Keratinocyte (primary cell): ENCODE data around the gene FTO. TPM values are rescaled to one million over a fixed set of nuclear protein-coding genes. Genes with fewer than 3 reads are reported as not detected.

Experiments
- DNase-seq: peaks from one replicate; pipeline ENCODE4 v3.0.0-alpha.2; 2011; ENCODE audit warnings: low read depth, missing footprints, low spot score
- FAIRE-seq: peaks from 2 replicates; lab custom pipeline; 2011; peaks lifted over from hg19 to GRCh38; lab: Jason Lieb, UNC
- H2AFZ ChIP-seq: 2 replicates; pipeline ENCODE4 v1.6.0; 2012; ENCODE audit warnings: low read length, control low read depth, inconsistent platforms; ENCODE audit not compliant: control insufficient read depth
- H3K27ac ChIP-seq: 2 replicates; pipeline ENCODE4 v1.5.1; 2011; ENCODE audit warnings: low read length; ENCODE audit not compliant: control insufficient read depth, insufficient read depth
- H3K27me3 ChIP-seq: 3 replicates; pipeline ENCODE4 v1.6.0; 2011; ENCODE audit warnings: low read length; ENCODE audit not compliant: control insufficient read depth, insufficient read depth; ENCODE audit errors: extremely low read depth
- H3K36me3 ChIP-seq, 2 experiments: 2 replicates in 1 of 2; 3 replicates in 1 of 2; pipeline ENCODE4 v1.5.1; 2011; ENCODE audit warnings: low read length in 2 of 2, mild to moderate bottlenecking in 1 of 2; ENCODE audit not compliant: control insufficient read depth in 2 of 2, insufficient read depth in 2 of 2; ENCODE audit errors: extremely low read depth in 1 of 2
- H3K4me1 ChIP-seq: 3 replicates; pipeline ENCODE4 v1.5.1; 2011; ENCODE audit warnings: low read length; ENCODE audit not compliant: control insufficient read depth, insufficient read depth; ENCODE audit errors: extremely low read depth
- H3K4me2 ChIP-seq: 3 replicates; pipeline ENCODE4 v1.6.0; 2011; ENCODE audit warnings: low read depth, low read length; ENCODE audit not compliant: control insufficient read depth, insufficient read depth; ENCODE audit errors: extremely low read depth
- H3K4me3 ChIP-seq, 3 experiments: fragments of 200-600 bp in 1 of 3; sonication (generic) in 1 of 3; 2 replicates in 2 of 3; 3 replicates in 1 of 3; pipeline ENCODE4 v1.5.1; 2011 to 2016; ENCODE audit warnings: low read length in 3 of 3, mild to moderate bottlenecking in 3 of 3, control low read depth in 2 of 3, inconsistent platforms in 1 of 3, low read depth in 1 of 3, mixed read lengths in 1 of 3, mixed run types in 1 of 3, moderate library complexity in 1 of 3; ENCODE audit not compliant: control insufficient read depth in 2 of 3, insufficient read depth in 2 of 3; ENCODE audit errors: extremely low read depth in 1 of 3
- H3K79me2 ChIP-seq: 2 replicates; pipeline ENCODE4 v1.6.0; 2012; ENCODE audit warnings: low read length; ENCODE audit not compliant: control insufficient read depth, insufficient read depth
- H3K9ac ChIP-seq: 3 replicates; pipeline ENCODE4 v1.6.0; 2011; ENCODE audit warnings: low read length; ENCODE audit not compliant: control insufficient read depth, insufficient read depth; ENCODE audit errors: extremely low read depth
- H3K9me1 ChIP-seq: 3 replicates; pipeline ENCODE4 v1.6.0; 2011; ENCODE audit warnings: low read length; ENCODE audit not compliant: control insufficient read depth, insufficient read depth; ENCODE audit errors: extremely low read depth
- H3K9me3 ChIP-seq: 2 replicates; pipeline ENCODE4 v1.5.1; 2012; ENCODE audit warnings: low read depth, low read length; ENCODE audit not compliant: control insufficient read depth
- H4K20me1 ChIP-seq: 3 replicates; pipeline ENCODE4 v1.6.0; 2011; ENCODE audit warnings: low read length; ENCODE audit not compliant: control insufficient read depth, insufficient read depth; ENCODE audit errors: extremely low read depth
- EZH2 ChIP-seq: IDR thresholded peaks from one replicate; pipeline ENCODE4 v1.6.1; 2012; ENCODE audit warnings: inconsistent platforms, mild to moderate bottlenecking, low read length, moderate library complexity
- dilution Hi-C: fragments of 300-500 bp; cut with MboI; formaldehyde crosslinking; loops from one replicate; pipeline ENCODE4 v1.7.0; 2020; ENCODE audit warnings: low sequenced_read_pairs; ENCODE audit not compliant: extremely low pct_ligation_motif_present
- polyA plus RNA-seq, 5 experiments: library from polyadenylated mRNA; depleted of rRNA in 3 of 5; stranded (reverse) in 3 of 5; stranded (forward) in 1 of 5; unstranded in 1 of 5; fragments of >200 nt; gene quantifications; 1 replicate in 1 of 5; 2 replicates in 3 of 5; 3 replicates in 1 of 5; pipeline versions ENCODE4 v1.2.1 to v1.2.3, GENCODE V29; 2011 to 2012; ENCODE audit warnings: missing spikeins in 2 of 5, low read depth in 1 of 5, low replicate concordance in 1 of 5
- TF ChIP-seq, protein P1 (sequence below), 3 experiments: IDR thresholded peaks in 1 of 3; conservative IDR thresholded peaks in 1 of 3; optimal IDR thresholded peaks in 1 of 3; 2 replicates in 2 of 3; 3 replicates in 1 of 3; pipeline versions ENCODE3 to v1.5.1; 2011; ENCODE audit warnings: low read length in 3 of 3, mild to moderate bottlenecking in 3 of 3, moderate library complexity in 2 of 3, control low read depth in 1 of 3, inconsistent platforms in 1 of 3; ENCODE audit not compliant: insufficient read depth in 2 of 3; ENCODE audit errors: extremely low read depth in 1 of 3

Gene FTO
- polyA plus RNA-seq, 1 donor (not counting 4 experiments of a cell fraction or from before 2014, with no cell fraction given): 56.4 TPM

DNA sequence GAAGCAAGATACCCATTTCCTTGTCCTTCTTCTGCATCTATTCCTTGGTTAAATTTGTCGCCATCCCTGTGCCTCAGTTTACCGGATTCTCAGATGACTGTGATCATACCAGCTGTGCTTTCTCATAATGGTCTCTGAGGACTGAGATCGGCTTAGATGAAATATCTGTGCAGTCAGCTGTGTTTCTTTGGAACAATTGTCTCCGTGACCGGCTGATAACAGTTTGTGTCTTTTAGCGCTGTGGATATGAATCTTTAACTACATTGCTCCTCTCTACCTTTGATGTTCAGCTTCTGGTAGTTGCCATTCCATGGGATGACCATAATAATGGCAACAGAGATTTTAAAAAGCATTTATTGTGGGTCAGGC is 473 bp downstream of the FTO start:
- no peaks in the 10 kb centered on the region for H3K9me1 ChIP-seq
- dilution Hi-C loops: no loop called here
- H3K27ac ChIP-seq: peak overlapping the region; percentile 67
- DNase-seq (no peak), FAIRE-seq (no peak)
- H3K9ac ChIP-seq: peak overlapping the region; percentile 83
- no peaks in the 10 kb centered on the region for H3K36me3 ChIP-seq
- no peaks in the 10 kb centered on the region for H3K9me3 ChIP-seq
- peak overlapping the region; percentile 96 for H2AFZ ChIP-seq
- peak overlapping the region; percentile 99 for H3K4me2 ChIP-seq
- H3K27me3 ChIP-seq: no peaks in the 10 kb centered on the region
- TF ChIP-seq, protein P1, sequence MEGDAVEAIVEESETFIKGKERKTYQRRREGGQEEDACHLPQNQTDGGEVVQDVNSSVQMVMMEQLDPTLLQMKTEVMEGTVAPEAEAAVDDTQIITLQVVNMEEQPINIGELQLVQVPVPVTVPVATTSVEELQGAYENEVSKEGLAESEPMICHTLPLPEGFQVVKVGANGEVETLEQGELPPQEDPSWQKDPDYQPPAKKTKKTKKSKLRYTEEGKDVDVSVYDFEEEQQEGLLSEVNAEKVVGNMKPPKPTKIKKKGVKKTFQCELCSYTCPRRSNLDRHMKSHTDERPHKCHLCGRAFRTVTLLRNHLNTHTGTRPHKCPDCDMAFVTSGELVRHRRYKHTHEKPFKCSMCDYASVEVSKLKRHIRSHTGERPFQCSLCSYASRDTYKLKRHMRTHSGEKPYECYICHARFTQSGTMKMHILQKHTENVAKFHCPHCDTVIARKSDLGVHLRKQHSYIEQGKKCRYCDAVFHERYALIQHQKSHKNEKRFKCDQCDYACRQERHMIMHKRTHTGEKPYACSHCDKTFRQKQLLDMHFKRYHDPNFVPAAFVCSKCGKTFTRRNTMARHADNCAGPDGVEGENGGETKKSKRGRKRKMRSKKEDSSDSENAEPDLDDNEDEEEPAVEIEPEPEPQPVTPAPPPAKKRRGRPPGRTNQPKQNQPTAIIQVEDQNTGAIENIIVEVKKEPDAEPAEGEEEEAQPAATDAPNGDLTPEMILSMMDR (optimal IDR thresholded peaks at IDR 0.05 in 1 of 3, IDR thresholded peaks at IDR 0.05 in 1 of 3, conservative IDR thresholded peaks at IDR 0.05 in 1 of 3; ENCODE audit: extremely low read depth in 1 of 3, insufficient read depth in 2 of 3, low read length in 3 of 3): no peak
- no peak for TF ChIP-seq EZH2
- peak overlapping the region; percentile 79 to 97 (median 89) for H3K4me3 ChIP-seq
- peaks cover 53% of the 10 kb centered on the region for H3K79me2 ChIP-seq
- peaks cover 9% of the 10 kb centered on the region for H3K4me1 ChIP-seq
- no peaks in the 10 kb centered on the region for H4K20me1 ChIP-seq

DNA sequence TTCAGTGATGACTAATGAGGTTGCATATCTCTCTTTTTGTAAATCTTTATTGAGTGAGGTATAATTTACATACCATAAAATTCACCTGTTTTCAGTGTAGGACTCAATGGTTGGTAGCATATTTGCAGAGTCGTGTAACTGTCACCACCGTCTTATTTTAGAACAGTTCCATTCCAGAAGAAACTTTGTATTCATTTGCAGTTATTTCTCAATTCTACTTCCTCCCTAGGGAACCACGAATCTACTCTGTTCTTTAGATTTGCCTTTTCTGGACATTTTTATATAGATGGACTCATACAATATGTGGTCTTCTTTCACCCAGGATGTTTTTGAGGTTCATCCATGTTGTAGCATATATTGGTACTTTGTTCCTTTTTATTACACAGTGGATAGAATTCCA is 3.7 kb downstream of the FTO start:
- Histone ChIP-seq H2AFZ (no peak overlapping the region), H3K27ac (no peak overlapping the region), H3K4me3 (no peak overlapping the region), H3K9me3 (no peaks in the 10 kb centered on the region), H3K4me1 (peaks cover 9% of the 10 kb centered on the region), H3K79me2 (peaks cover 67% of the 10 kb centered on the region), H3K36me3 (no peaks in the 10 kb centered on the region), H3K27me3 (no peaks in the 10 kb centered on the region), H3K9me1 (no peaks in the 10 kb centered on the region), H4K20me1 (no peaks in the 10 kb centered on the region), H3K9ac (no peak overlapping the region), H3K4me2 (no peak overlapping the region)
- dilution Hi-C loops: no loop called here
- TF ChIP-seq EZH2: no peak
- TF ChIP-seq, protein P1 (optimal IDR thresholded peaks at IDR 0.05 in 1 of 3, IDR thresholded peaks at IDR 0.05 in 1 of 3, conservative IDR thresholded peaks at IDR 0.05 in 1 of 3; ENCODE audit: extremely low read depth in 1 of 3, insufficient read depth in 2 of 3, low read length in 3 of 3): no peak
- DNase-seq (no peak), FAIRE-seq (no peak)
